NT2/D1 (cell line): Measurements from ENCODE around the gene ASPDH.

Source experiments
- YY1 ChIP-seq: IDR thresholded peaks from 2 replicates; pipeline ENCODE4 v1.6.1; 2011; ENCODE audit not compliant: insufficient read length, insufficient read depth
- ZNF274 ChIP-seq: IDR thresholded peaks from 2 replicates; pipeline ENCODE4 v1.6.1; 2011; ENCODE audit warnings: mild to moderate bottlenecking, low read depth, low read length

- TF ChIP-seq YY1 = no peak
- no peak for TF ChIP-seq ZNF274
Measured at GRCh38 chr19:50482916-50483315, 30.8 kb downstream of the ASPDH start.
